H9 (cell line): Measurements from ENCODE around the gene PERM1. TPM values are rescaled to one million over a fixed set of nuclear protein-coding genes. Genes with fewer than 3 reads are reported as not detected.
"Not testable (repeated sequence)": the region's sequence is repeated elsewhere in the genome, so short reads cannot be mapped to it uniquely, and the experiment has no call there.

ENCODE experiments used
- DNase-seq: peaks from one replicate; pipeline ENCODE4 v3.0.0-alpha.2; 2017
- H2AFZ ChIP-seq: one replicate; pipeline ENCODE4 v1.6.1; 2013; ENCODE audit warnings: mild to moderate bottlenecking, low read length, control low read depth, moderate library complexity
- H2AK5ac ChIP-seq: 2 replicates; pipeline ENCODE4 v1.6.1; 2013; ENCODE audit warnings: low read length, control low read depth, mixed read lengths; ENCODE audit not compliant: insufficient read length
- H2BK120ac ChIP-seq: one replicate; pipeline ENCODE4 v1.6.1; 2013; ENCODE audit warnings: low read depth, mild to moderate bottlenecking, low read length, control low read depth, inconsistent platforms; ENCODE audit not compliant: poor library complexity, severe bottlenecking
- H2BK12ac ChIP-seq: 2 replicates; pipeline ENCODE4 v1.6.1; 2013; ENCODE audit warnings: low read length, control low read depth, mixed read lengths, low read depth; ENCODE audit not compliant: insufficient read length
- H2BK15ac ChIP-seq: 2 replicates; pipeline ENCODE4 v1.6.1; 2013; ENCODE audit warnings: low read depth, low read length, control low read depth
- H2BK20ac ChIP-seq: one replicate; pipeline ENCODE4 v1.6.1; 2013; ENCODE audit warnings: low read depth, mild to moderate bottlenecking, low read length, control low read depth, inconsistent platforms; ENCODE audit not compliant: poor library complexity, severe bottlenecking
- H2BK5ac ChIP-seq: 2 replicates; pipeline ENCODE4 v1.6.1; 2013; ENCODE audit warnings: low read length, control low read depth, mixed read lengths; ENCODE audit not compliant: insufficient read length
- H3K14ac ChIP-seq: 2 replicates; pipeline ENCODE4 v1.6.1; 2013; ENCODE audit warnings: low read length, control low read depth; ENCODE audit not compliant: insufficient read depth
- H3K18ac ChIP-seq: 2 replicates; pipeline ENCODE4 v1.6.1; 2013; ENCODE audit warnings: low read depth, mild to moderate bottlenecking, mixed read lengths, low read length, control low read depth; ENCODE audit not compliant: insufficient read length
- H3K23ac ChIP-seq: 2 replicates; pipeline ENCODE4 v1.6.1; 2013; ENCODE audit warnings: low read length, control low read depth, mixed read lengths, low read depth; ENCODE audit not compliant: insufficient read length
- H3K23me2 ChIP-seq: 2 replicates; pipeline ENCODE4 v1.6.1; 2013; ENCODE audit warnings: low read depth, mild to moderate bottlenecking, mixed read lengths, low read length, control low read depth; ENCODE audit not compliant: insufficient read length, poor library complexity, severe bottlenecking
- H3K27ac ChIP-seq: 2 replicates; pipeline ENCODE4 v1.5.1; 2013; ENCODE audit warnings: low read length, control low read depth, mixed read lengths, low read depth; ENCODE audit not compliant: insufficient read length
- H3K27me3 ChIP-seq: 2 replicates; pipeline ENCODE4 v1.6.1; 2013; ENCODE audit warnings: low read length, control low read depth, inconsistent platforms; ENCODE audit not compliant: insufficient read depth
- H3K4ac ChIP-seq: 2 replicates; pipeline ENCODE4 v1.6.1; 2013; ENCODE audit warnings: low read depth, mild to moderate bottlenecking, control low read depth, inconsistent platforms, low read length, moderate library complexity
- H3K4me1 ChIP-seq: 2 replicates; pipeline ENCODE4 v1.6.1; 2013; ENCODE audit warnings: low read length, control low read depth, inconsistent platforms; ENCODE audit not compliant: insufficient read depth
- H3K4me2 ChIP-seq: 2 replicates; pipeline ENCODE4 v1.6.1; 2013; ENCODE audit warnings: low read length, control low read depth, mixed read lengths; ENCODE audit not compliant: insufficient read length, insufficient read depth
- H3K56ac ChIP-seq: 2 replicates; pipeline ENCODE4 v1.6.1; 2013; ENCODE audit warnings: low read depth, mild to moderate bottlenecking, mixed read lengths, low read length, control low read depth; ENCODE audit not compliant: insufficient read length
- H3K79me1 ChIP-seq: 2 replicates; pipeline ENCODE4 v1.6.1; 2013; ENCODE audit warnings: low read depth, mild to moderate bottlenecking, moderate library complexity, low read length, control low read depth, inconsistent platforms; ENCODE audit not compliant: insufficient read depth, poor library complexity, severe bottlenecking
- H3K79me2 ChIP-seq: 2 replicates; pipeline ENCODE4 v1.6.1; 2013; ENCODE audit warnings: low read length, control low read depth, inconsistent platforms; ENCODE audit not compliant: insufficient read depth
- H3K9ac ChIP-seq: 2 replicates; pipeline ENCODE4 v1.6.1; 2013; ENCODE audit warnings: low read length, control low read depth, mixed read lengths; ENCODE audit not compliant: insufficient read length; ENCODE audit errors: extremely low read depth
- H3K9me3 ChIP-seq: one replicate; pipeline ENCODE4 v1.6.1; 2013; ENCODE audit warnings: low read depth, low read length, inconsistent platforms; ENCODE audit not compliant: control insufficient read depth
- H3T11ph ChIP-seq: one replicate; pipeline ENCODE4 v1.6.1; 2013; ENCODE audit warnings: mild to moderate bottlenecking, low read length, control low read depth, inconsistent platforms
- H4K20me1 ChIP-seq: one replicate; pipeline ENCODE4 v1.6.1; 2013; ENCODE audit not compliant: control insufficient read depth, insufficient read length, insufficient read depth
- H4K5ac ChIP-seq: 2 replicates; pipeline ENCODE4 v1.6.1; 2013; ENCODE audit warnings: low read depth, mild to moderate bottlenecking, mixed read lengths, low read length, control low read depth; ENCODE audit not compliant: insufficient read length
- H4K8ac ChIP-seq: replicated peaks from 2 replicates; pipeline ENCODE4 v1.6.1; 2013; ENCODE audit warnings: low read length, control low read depth, mixed read lengths, low read depth; ENCODE audit not compliant: insufficient read length
- H4K91ac ChIP-seq: 2 replicates; pipeline ENCODE4 v1.6.1; 2013; ENCODE audit warnings: low read depth, mild to moderate bottlenecking, moderate library complexity, mixed read lengths, low read length, control low read depth; ENCODE audit not compliant: insufficient read length
- H3K27ac Mint-ChIP-seq, 3 experiments: 2 replicates in 2 of 3; 3 replicates in 1 of 3; pipeline ENCODE4 v1.8.0; 2020 to 2021; ENCODE audit warnings: mixed read lengths in 3 of 3, mild to moderate bottlenecking in 1 of 3, moderate library complexity in 1 of 3
- H3K27me3 Mint-ChIP-seq: 2 replicates; pipeline ENCODE4 v1.8.0; 2021; ENCODE audit warnings: low read depth, mild to moderate bottlenecking, moderate library complexity, mixed read lengths
- H3K36me3 Mint-ChIP-seq, 3 experiments: 2 replicates in 2 of 3; 3 replicates in 1 of 3; pipeline ENCODE4 v1.8.0; 2020 to 2021; ENCODE audit warnings: low read depth in 3 of 3, mixed read lengths in 3 of 3; ENCODE audit not compliant: insufficient read depth in 1 of 3
- H3K4me1 Mint-ChIP-seq, 2 experiments: 2 replicates each; pipeline ENCODE4 v1.8.0; 2020; ENCODE audit warnings: mixed read lengths in 2 of 2
- H3K4me3 Mint-ChIP-seq, 2 experiments: 2 replicates in 1 of 2; 3 replicates in 1 of 2; pipeline ENCODE4 v1.8.0; 2020 to 2021; ENCODE audit warnings: mild to moderate bottlenecking in 2 of 2, mixed read lengths in 2 of 2, moderate library complexity in 1 of 2
- H3K9me3 Mint-ChIP-seq, 2 experiments: 2 replicates in 1 of 2; 3 replicates in 1 of 2; pipeline ENCODE4 v1.8.0; 2020; ENCODE audit warnings: mild to moderate bottlenecking in 2 of 2, mixed read lengths in 2 of 2, moderate library complexity in 1 of 2
- CTCF ChIP-seq: fragments of 200-600 bp; sonication (generic); conservative IDR thresholded peaks from 3 replicates; pipeline ENCODE4 v1.8.0; 2021; ENCODE audit warnings: antibody characterized with exemption, mild to moderate bottlenecking
- WGBS: extraction: QIAGEN DNeasy Blood & Tissue Kit; methylation state at CpG from one replicate; pipeline ENCODE4 v1.1.7; 2013; ENCODE audit warnings: missing lambda C conversion rate, low lambda C conversion rate, mixed read lengths; ENCODE audit not compliant: insufficient read length; ENCODE audit errors: extremely low coverage; 5-methylcytosine and 5-hydroxymethylcytosine counted together
- total RNA-seq: library from RNA; stranded (reverse); gene quantifications from 2 replicates; pipeline ENCODE4 v1.2.1, GENCODE V29; 2021

PERM1 gene
- total RNA-seq, 1 experiment from 2014 or later: not detected

GRCh38 chr1:978069-978834, 3.6 kb downstream of the PERM1 start:
- H3K56ac ChIP-seq: no peak overlapping the region
- H3K9me3 ChIP-seq: no peaks in the 10 kb centered on the region
- no peaks in the 10 kb centered on the region for H3K4me1 ChIP-seq
- no peak overlapping the region for H2BK15ac ChIP-seq
- H3K14ac ChIP-seq: no peak overlapping the region
- H3K23ac ChIP-seq: no peak overlapping the region
- H3K4me3 Mint-ChIP-seq: peak overlapping the region in 1 of 2 experiments; percentile 54; a peak in 2 of 5 replicates
- no peak overlapping the region for H2BK120ac ChIP-seq
- H2BK20ac ChIP-seq: no peak overlapping the region
- H3K27ac Mint-ChIP-seq: no peak overlapping the region
- H3K36me3 Mint-ChIP-seq: peaks cover 0 to 6% (median 4%) of the 10 kb centered on the region in 3 experiments; a peak in 4 of 7 replicates
- H3K79me1 ChIP-seq: no peaks in the 10 kb centered on the region
- no peaks in the 10 kb centered on the region for H3K23me2 ChIP-seq
- H4K91ac ChIP-seq: no peak overlapping the region
- H4K20me1 ChIP-seq: no peaks in the 10 kb centered on the region
- DNase-seq: no peak
- H3K9ac ChIP-seq: no peak overlapping the region
- H3K4me1 Mint-ChIP-seq: peaks cover 5 to 9% of the 10 kb centered on the region in 2 experiments; a peak in 3 of 4 replicates
- no peak overlapping the region for H3K4ac ChIP-seq
- H3K4me2 ChIP-seq: no peak overlapping the region
- H2AFZ ChIP-seq: no peak overlapping the region
- H3K27me3 ChIP-seq: peaks cover 2% of the 10 kb centered on the region; the same call in 1 of the 2 replicates
- no peak overlapping the region for H3K27ac ChIP-seq
- no peak overlapping the region for H2BK5ac ChIP-seq
- H3K9me3 Mint-ChIP-seq: peaks cover 4 to 6% of the 10 kb centered on the region in 2 experiments
- no peak overlapping the region for H3K18ac ChIP-seq
- H2BK12ac ChIP-seq: no peak overlapping the region
- H4K8ac ChIP-seq: no peak overlapping the region
- H4K5ac ChIP-seq: no peak overlapping the region
- H3T11ph ChIP-seq: no peak overlapping the region
- H3K79me2 ChIP-seq: no peaks in the 10 kb centered on the region
- H3K27me3 Mint-ChIP-seq: peaks cover 62% of the 10 kb centered on the region
- no CpG with 5 or more reads among the region's 44 CpGs for WGBS
- no peak for TF ChIP-seq CTCF
- H2AK5ac ChIP-seq: no peak overlapping the region

- H3K23me2 ChIP-seq, H3K9me3 Mint-ChIP-seq, H3K4me2 ChIP-seq, H3K23ac ChIP-seq, H2AFZ ChIP-seq, H3K79me2 ChIP-seq, H2BK5ac ChIP-seq, H3K18ac ChIP-seq, H3K27me3 ChIP-seq, H4K8ac ChIP-seq, H3K36me3 Mint-ChIP-seq, H3K27ac Mint-ChIP-seq, H3K79me1 ChIP-seq, H2AK5ac ChIP-seq, H2BK12ac ChIP-seq, H3K9ac ChIP-seq, H2BK20ac ChIP-seq, H4K5ac ChIP-seq, H3K4ac ChIP-seq, H4K20me1 ChIP-seq, H3K27ac ChIP-seq, H3T11ph ChIP-seq, H4K91ac ChIP-seq, H3K9me3 ChIP-seq, H3K56ac ChIP-seq, H2BK15ac ChIP-seq, H2BK120ac ChIP-seq, DNase-seq, H3K14ac ChIP-seq, H3K4me1 ChIP-seq, H3K4me3 Mint-ChIP-seq, H3K4me1 Mint-ChIP-seq: not testable (repeated sequence)
- peaks cover 48% of the 10 kb centered on the region for H3K27me3 Mint-ChIP-seq
- no CpG with 5 or more reads among the region's 39 CpGs for WGBS
Measured at GRCh38 chr1:976791-977190, 5.1 kb downstream of the PERM1 start.
